Cardiac muscle cell (in vitro differentiated cells and primary cell): ENCODE results near the gene CDCA3. TPM values are rescaled to one million over a fixed set of nuclear protein-coding genes. Genes with fewer than 3 reads are reported as not detected.

Source experiments
- DNase-seq, 2 donors: peaks; one replicate each; pipeline versions ENCODE4 v3.0.0 to v3.0.0-alpha.2; 2010 to 2017; ENCODE audit warnings: low read depth in 1 of 2, low spot score in 1 of 2
- H3K27ac ChIP-seq: fragments of 200-600 bp; sonication (generic); 2 replicates; pipeline ENCODE4 v1.5.1; 2016
- H3K27me3 ChIP-seq: fragments of 200-600 bp; sonication (generic); 2 replicates; pipeline ENCODE4 v1.6.0; 2016; ENCODE audit warnings: control low read depth
- H3K36me3 ChIP-seq: fragments of 200-600 bp; sonication (generic); 2 replicates; pipeline ENCODE4 v1.5.1; 2016; ENCODE audit warnings: control low read depth
- H3K4me1 ChIP-seq: fragments of 200-600 bp; sonication (generic); 2 replicates; pipeline ENCODE4 v1.8.1; 2017; ENCODE audit warnings: low read depth, mild to moderate bottlenecking, mixed run types
- H3K4me3 ChIP-seq: fragments of 200-600 bp; sonication (generic); 2 replicates; pipeline ENCODE4 v1.5.1; 2016; ENCODE audit warnings: mild to moderate bottlenecking
- H3K9me3 ChIP-seq: fragments of 200-600 bp; sonication (generic); 2 replicates; pipeline ENCODE4 v1.5.1; 2017; ENCODE audit warnings: low read depth, mild to moderate bottlenecking, control low read depth
- CTCF ChIP-seq: IDR thresholded peaks from 2 replicates; pipeline ENCODE4 v1.5.1; 2012; ENCODE audit warnings: low read depth, mild to moderate bottlenecking, low read length
- polyA plus RNA-seq: library from polyadenylated mRNA; unstranded; fragments of >200 nt; fragmentation: Nextera tagmentation; extraction: Ambion mirVana; gene quantifications from 2 replicates; pipeline ENCODE4 v1.2.1, GENCODE V29; 2016
- total RNA-seq: library from RNA; depleted of rRNA; stranded (reverse); fragments of >200 nt; gene quantifications from 2 replicates; pipeline ENCODE4 v1.2.3, GENCODE V29; 2016

The CDCA3 gene
- total and polyA plus RNA-seq, 2 experiments from 2014 or later: 10.4 to 42.8 TPM

DNA sequence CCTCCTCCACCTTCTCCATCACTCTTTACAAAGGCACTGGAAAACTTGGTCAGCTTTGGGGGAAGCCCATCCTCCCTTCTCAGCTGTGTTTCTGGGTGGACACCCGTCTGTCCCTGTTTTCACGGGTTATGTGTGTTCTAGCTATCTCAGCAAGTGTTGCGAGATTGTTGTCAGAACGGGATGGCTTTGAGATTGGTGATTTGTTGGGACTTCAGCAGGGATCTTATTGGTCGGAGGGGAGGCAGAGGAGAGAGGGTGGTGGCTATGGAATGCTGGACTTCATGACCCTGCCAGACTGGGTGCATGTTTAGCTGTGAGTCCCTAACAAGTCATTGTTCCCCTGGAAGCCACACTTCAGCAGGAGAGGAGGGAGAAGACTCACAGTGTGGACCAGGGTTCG lies 3.0 kb upstream of the CDCA3 start:
- no peak overlapping the region for H3K4me3 ChIP-seq
- no peak for TF ChIP-seq CTCF
- H3K27ac ChIP-seq: peak overlapping the region; percentile 78

GRCh38 chr12:6853626-6854025 lies 2.5 kb upstream of the CDCA3 start:
- Histone ChIP-seq H3K4me3 (no peak overlapping the region), H3K27me3 (no peaks in the 10 kb centered on the region), H3K36me3 (peaks cover 31% of the 10 kb centered on the region), H3K9me3 (no peaks in the 10 kb centered on the region), H3K4me1 (no peaks in the 10 kb centered on the region), H3K27ac (peak overlapping the region; percentile 78)
- DNase-seq: no peak
- no peak for TF ChIP-seq CTCF

More for the DNA sequence above, 3.0 kb upstream of the CDCA3 start:
- H3K9me3 ChIP-seq: no peaks in the 10 kb centered on the region
- peaks cover 35% of the 10 kb centered on the region for H3K36me3 ChIP-seq
- DNase-seq: no peak
- H3K4me1 ChIP-seq: no peaks in the 10 kb centered on the region
- no peaks in the 10 kb centered on the region for H3K27me3 ChIP-seq

- Histone ChIP-seq H3K27me3 (no peaks in the 10 kb centered on the region), H3K9me3 (no peaks in the 10 kb centered on the region), H3K4me3 (peak overlapping the region; percentile 53), H3K36me3 (peaks cover 23% of the 10 kb centered on the region), H3K27ac (peak overlapping the region; percentile 78), H3K4me1 (no peaks in the 10 kb centered on the region)
- no peak for TF ChIP-seq CTCF
- DNase-seq: peak; percentile 59 to 66
These were observed 1.7 kb upstream of the CDCA3 start for GRCh38 chr12:6852651-6853354.

DNA sequence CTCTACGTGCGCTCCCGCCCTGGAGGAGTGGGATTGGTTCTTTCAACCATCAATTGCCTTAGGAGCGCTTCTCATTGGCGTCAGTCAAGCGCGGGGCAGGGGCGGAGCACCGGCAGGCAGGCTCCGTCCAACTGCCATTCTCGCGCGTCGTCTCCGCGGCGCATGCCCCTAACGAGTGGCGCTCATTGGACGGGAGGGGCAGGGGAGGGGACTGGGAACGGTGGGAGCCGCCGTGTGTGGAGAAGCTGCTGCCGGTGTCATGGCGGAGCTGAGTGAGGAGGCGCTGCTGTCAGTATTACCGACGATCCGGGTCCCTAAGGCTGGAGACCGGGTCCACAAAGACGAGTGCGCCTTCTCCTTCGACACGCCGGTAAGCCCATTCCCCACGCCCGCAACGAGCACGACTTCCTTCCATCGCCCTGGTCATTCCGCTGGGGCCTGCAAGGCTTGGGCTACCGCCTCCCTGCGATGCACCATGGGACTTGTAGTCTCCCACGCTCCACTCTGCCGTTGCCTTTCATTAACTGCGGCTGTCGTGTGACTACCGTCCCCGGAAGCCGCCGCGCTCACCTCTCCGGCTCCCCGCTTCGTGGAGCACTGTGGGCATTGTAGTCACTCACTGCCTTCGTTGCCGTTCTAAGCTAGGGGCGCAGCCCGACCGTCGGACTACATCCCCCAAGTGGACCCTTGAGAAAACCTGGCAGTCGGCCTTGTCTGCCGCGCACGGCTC lies 1.0 kb upstream of the CDCA3 start, which contains the start of gene USP5:
Gene USP5 (plus strand): TSS at position 230 of the 730 bp plus-strand sequence. CDS start 30 bp downstream, at position 260.
- H3K9me3 ChIP-seq: no peaks in the 10 kb centered on the region
- peak within 1 kb of the TSS; percentile 84 for H3K27ac ChIP-seq
- no peak for TF ChIP-seq CTCF
- DNase-seq: peak; percentile 99 to 100
- H3K36me3 ChIP-seq: peaks cover 16% of the 10 kb centered on the region
- H3K4me3 ChIP-seq: peak within 1 kb of the TSS; percentile 53
- H3K4me1 ChIP-seq: no peaks in the 10 kb centered on the region
- no peaks in the 10 kb centered on the region for H3K27me3 ChIP-seq

DNA sequence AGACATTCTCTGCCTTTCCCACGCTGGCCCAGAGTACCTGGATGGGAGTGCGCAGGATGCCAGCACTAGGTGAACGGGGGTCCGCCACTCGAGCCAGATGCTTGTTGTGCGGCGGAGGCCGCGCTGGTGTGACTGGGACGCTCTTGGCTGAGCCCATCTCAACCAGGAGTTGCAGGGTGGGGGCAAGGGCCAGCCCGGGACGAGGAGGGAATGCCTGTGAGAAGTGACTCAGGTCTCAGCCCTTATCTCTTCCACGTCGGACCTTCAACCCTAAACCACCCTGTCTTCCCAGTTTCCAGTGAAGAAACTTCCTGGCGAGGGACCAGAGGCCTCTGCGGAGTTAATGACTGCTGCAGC lies 312 bp downstream of the CDCA3 start:
- H3K4me1 ChIP-seq: no peaks in the 10 kb centered on the region
- H3K36me3 ChIP-seq: peaks cover 4% of the 10 kb centered on the region
- no peak overlapping the region for H3K27ac ChIP-seq
- no peak for TF ChIP-seq CTCF
- no peak for DNase-seq
- no peaks in the 10 kb centered on the region for H3K9me3 ChIP-seq
- no peaks in the 10 kb centered on the region for H3K27me3 ChIP-seq
- H3K4me3 ChIP-seq: peak overlapping the region; percentile 53
